ENCODE results near the gene TM9SF3.

GRCh38 chr10:96608805-96609204 is 22.0 kb upstream of the TM9SF3 start:
- TF ChIP-seq POLR2A (IDR thresholded peaks at IDR 0.05; ENCODE audit: low read length): no peak
- no peak for TF ChIP-seq GATA1 (IDR thresholded peaks at IDR 0.05; ENCODE audit: low read depth, low read length)
